Measurements from ENCODE around the gene LSM14B. TPM values are rescaled to one million over a fixed set of nuclear protein-coding genes. Genes with fewer than 3 reads are reported as not detected.
A peak's percentile ranks its signal among the peaks of the same experiment; 100 is the strongest.

LSM14B gene
- total and polyA plus RNA-seq, 3 donors from 2014 or later: 91.0 to 137 (median 116) TPM

GRCh38 chr20:62141043-62141396, 18.7 kb downstream of the LSM14B start:
- Histone ChIP-seq H3K36me3 (ENCODE audit: low read depth, missing control alignments) (no peaks in the 10 kb centered on the region), H3K27me3 (no peaks in the 10 kb centered on the region), H3K4me1 (peaks cover 31% of the 10 kb centered on the region), H3K4me3 (no peak overlapping the region), H3K27ac (no peak overlapping the region), H3K9me3 (no peaks in the 10 kb centered on the region)
- WGBS, 2 donors: 67 to 79% methylated on average over 7 of the region's 7 CpGs
- intact Hi-C loops (cut with DNase I; ENCODE audit: low total_unique reads): loop anchor here (5.0 kb wide), 1 partner anchor 74 kb away; the partner anchor contains the start of gene TAF4
- TF ChIP-seq CTCF (IDR thresholded peaks at IDR 0.05) (no peak), POLR2A (IDR thresholded peaks at IDR 0.05) (no peak)
- DNase-seq: no peak

- H3K27ac ChIP-seq: peak overlapping the region; percentile 64 to 98
- H3K9me3 ChIP-seq: no peaks in the 10 kb centered on the region
- peak in 1 of 3 experiments; percentile 11 for TF ChIP-seq CTCF (IDR thresholded peaks at IDR 0.05)
- TF ChIP-seq POLR2A (IDR thresholded peaks at IDR 0.05): no peak
- intact Hi-C loops (cut with DNase I; ENCODE audit: low total_unique reads): loop anchor here (5.0 kb wide), 1 partner anchor 74 kb away; the partner anchor contains the start of gene TAF4
- peak overlapping the region; percentile 76 to 92 for H3K4me3 ChIP-seq
- no peaks in the 10 kb centered on the region for H3K27me3 ChIP-seq
- H3K36me3 ChIP-seq (ENCODE audit: low read depth, missing control alignments): no peaks in the 10 kb centered on the region
- peaks cover 32% of the 10 kb centered on the region for H3K4me1 ChIP-seq
- 17 to 18% methylated on average over 11 to 14 of the region's 14 CpGs for WGBS, 2 donors
- no peak for DNase-seq
These were observed 19.3 kb downstream of the LSM14B start for GRCh38 chr20:62141397-62142251.

GRCh38 chr20:62142252-62143080, 20.2 kb downstream of the LSM14B start:
- Histone ChIP-seq H3K27ac (peak overlapping the region; percentile 64 to 98), H3K9me3 (no peaks in the 10 kb centered on the region), H3K27me3 (no peaks in the 10 kb centered on the region), H3K4me3 (peak overlapping the region; percentile 76 to 92), H3K36me3 (ENCODE audit: low read depth, missing control alignments) (no peaks in the 10 kb centered on the region), H3K4me1 (peaks cover 32% of the 10 kb centered on the region)
- no peak for DNase-seq
- intact Hi-C loops (cut with DNase I; ENCODE audit: low total_unique reads): loop anchor here (5.0 kb wide), 1 partner anchor 75 kb away; the partner anchor contains the start of gene TAF4
- TF ChIP-seq CTCF (IDR thresholded peaks at IDR 0.05) (no peak), POLR2A (IDR thresholded peaks at IDR 0.05) (no peak)
- 0 to 1% methylated on average over 16 to 44 of the region's 71 CpGs for WGBS, 2 donors

GRCh38 chr20:62143081-62143956, 21.0 kb downstream of the LSM14B start, which contains the start of the genes PSMA7 and SS18L1:
PSMA7 (minus strand) TSS chr20:62143394; CDS start chr20:62143303, 91 bp downstream.
SS18L1 (plus strand) TSS chr20:62143769; CDS start chr20:62143821, 52 bp downstream.
- peak; percentile 77 for TF ChIP-seq POLR2A (IDR thresholded peaks at IDR 0.05)
- no peak for TF ChIP-seq CTCF (IDR thresholded peaks at IDR 0.05)

More at GRCh38 chr20:62143081-62143956, 21.0 kb downstream of the LSM14B start, which contains the start of the genes PSMA7 and SS18L1:
- no peaks in the 10 kb centered on the region for H3K9me3 ChIP-seq
- H3K4me1 ChIP-seq: peaks cover 32% of the 10 kb centered on the region
- no peaks in the 10 kb centered on the region for H3K36me3 ChIP-seq (ENCODE audit: low read depth, missing control alignments)
- WGBS, 2 donors: 1% methylated on average over 81 of the region's 148 CpGs; no CpG with 5 or more reads in 1 of the 2 donors
- peak within 1 kb of the TSS; percentile 77 to 92 for H3K4me3 ChIP-seq
- intact Hi-C loops (cut with DNase I; ENCODE audit: low total_unique reads): loop anchor here (5.0 kb wide), 1 partner anchor 76 kb away; the partner anchor contains the start of gene TAF4
- peak within 1 kb of the TSS; percentile 77 to 98 for H3K27ac ChIP-seq
- DNase-seq: peak; percentile 84
- no peaks in the 10 kb centered on the region for H3K27me3 ChIP-seq

All from testis (tissue), 3 donors.